SK-N-SH treated with all-trans-retinoic acid at 6 μM for 48 hours (cell line): ENCODE measurements around the gene BPIFB3.

ENCODE experiments used
- ARNTL ChIP-seq: fragments of 450-650 bp; formaldehyde crosslinking; IDR thresholded peaks from 2 replicates; pipeline ENCODE4 v1.5.0; 2020; ENCODE audit warnings: low read depth, mild to moderate bottlenecking, moderate library complexity, borderline replicate concordance
- CSDC2 ChIP-seq: fragments of 250-450 bp; sonication (Bioruptor Pico); IDR thresholded peaks from 2 replicates; pipeline ENCODE4 v1.5.0; 2020; ENCODE audit warnings: mild to moderate bottlenecking, moderate library complexity
- GLIS3 ChIP-seq: fragments of 250-450 bp; sonication (Bioruptor Pico); IDR thresholded peaks from 2 replicates; pipeline ENCODE4 v1.5.0; 2020; ENCODE audit warnings: mild to moderate bottlenecking, moderate library complexity
- ISL1 ChIP-seq: fragments of 250-450 bp; sonication (Bioruptor Pico); IDR thresholded peaks from 2 replicates; pipeline ENCODE4 v2.1.2; 2022; ENCODE audit warnings: mild to moderate bottlenecking, moderate library complexity
- OSR1 ChIP-seq: fragments of 250-450 bp; sonication (Bioruptor Pico); IDR thresholded peaks from 2 replicates; pipeline ENCODE4 v1.8.0; 2022; ENCODE audit warnings: moderate library complexity, mild to moderate bottlenecking, inconsistent platforms
- PATZ1 ChIP-seq: fragments of 250-450 bp; sonication (Bioruptor Pico); IDR thresholded peaks from 2 replicates; pipeline ENCODE4 v1.8.0; 2020; ENCODE audit warnings: mild to moderate bottlenecking, moderate library complexity, borderline replicate concordance
- PPARA ChIP-seq: fragments of 250-450 bp; sonication (Bioruptor Pico); IDR thresholded peaks from 2 replicates; pipeline ENCODE4 v1.5.0; 2020; ENCODE audit warnings: mild to moderate bottlenecking, borderline replicate concordance
- RARB ChIP-seq: fragments of 250-450 bp; sonication (Bioruptor Pico); IDR thresholded peaks from 2 replicates; pipeline ENCODE4 v1.8.0; 2021; ENCODE audit warnings: mild to moderate bottlenecking, moderate library complexity
- TSHZ2 ChIP-seq: fragments of 250-450 bp; sonication (Bioruptor Pico); IDR thresholded peaks from 2 replicates; pipeline ENCODE4 v1.5.0; 2020; ENCODE audit warnings: mild to moderate bottlenecking, moderate library complexity
- ZNF565 ChIP-seq: fragments of 450-650 bp; formaldehyde crosslinking; conservative IDR thresholded peaks from 2 replicates; pipeline ENCODE4 v1.5.0; 2020; ENCODE audit warnings: low read depth, mild to moderate bottlenecking, moderate library complexity

- no peak for TF ChIP-seq RARB (CRISPR knock-in tag)
- TF ChIP-seq GLIS3 = no peak
- TF ChIP-seq PATZ1 (CRISPR knock-in tag) = no peak
- no peak for TF ChIP-seq CSDC2 (CRISPR knock-in tag)
- TF ChIP-seq TSHZ2 (CRISPR knock-in tag) = no peak
- no peak for TF ChIP-seq PPARA (CRISPR knock-in tag)
- TF ChIP-seq OSR1 = no peak
- no peak for TF ChIP-seq ARNTL (CRISPR knock-in tag)
- TF ChIP-seq ZNF565 (CRISPR knock-in tag) = no peak
- TF ChIP-seq ISL1 (CRISPR knock-in tag) = no peak
These were observed 21.0 kb downstream of the BPIFB3 start for GRCh38 chr20:33074675-33075074.
